Suprapubic skin (tissue), 4 donors: ENCODE data around the gene UBIAD1. TPM values are rescaled to one million over a fixed set of nuclear protein-coding genes. Genes with fewer than 3 reads are reported as not detected.

Experiments
- DNase-seq, 2 donors: peaks; one replicate each; pipeline ENCODE4 v3.0.0-alpha.2; 2019; ENCODE audit warnings: low spot score in 2 of 2
- H3K27ac ChIP-seq: fragments of 200-600 bp; sonication (generic); one replicate; pipeline ENCODE4 v1.5.1; 2019
- H3K27me3 ChIP-seq: fragments of 200-600 bp; sonication (generic); one replicate; pipeline ENCODE4 v1.5.1; 2019
- H3K36me3 ChIP-seq: fragments of 200-600 bp; sonication (generic); one replicate; pipeline ENCODE4 v1.5.1; 2019
- H3K4me1 ChIP-seq: fragments of 200-600 bp; sonication (generic); one replicate; pipeline ENCODE4 v1.5.1; 2019
- H3K4me3 ChIP-seq: fragments of 200-600 bp; sonication (generic); one replicate; pipeline ENCODE4 v1.5.1; 2019; ENCODE audit warnings: mild to moderate bottlenecking
- H3K9me3 ChIP-seq: fragments of 200-600 bp; sonication (generic); one replicate; pipeline ENCODE4 v1.5.1; 2019
- EP300 ChIP-seq: sonication (generic); formaldehyde crosslinking; IDR thresholded peaks from one replicate; pipeline ENCODE4 v1.6.1; 2017; ENCODE audit warnings: antibody characterized with exemption
- POLR2A ChIP-seq, 2 donors: fragments of 450-650 bp; IDR thresholded peaks; one replicate each; pipeline ENCODE4 v1.6.1; 2017; ENCODE audit warnings: antibody characterized with exemption in 2 of 2, mild to moderate bottlenecking in 2 of 2, moderate library complexity in 2 of 2
- POLR2AphosphoS5 ChIP-seq, 3 donors: sonication (generic); formaldehyde crosslinking; IDR thresholded peaks; one replicate each; pipeline ENCODE4 v1.6.1; 2017; ENCODE audit warnings: antibody characterized with exemption in 3 of 3
- WGBS: methylation state at CpG from one replicate; pipeline ENCODE4 v1.1.5; 2018; 5-methylcytosine and 5-hydroxymethylcytosine counted together
- total RNA-seq, 4 donors: library from RNA; depleted of rRNA; stranded (reverse); fragments of >200 nt; gene quantifications; one replicate each; pipeline ENCODE4 v1.1.0, GENCODE V29; 2016
- TF ChIP-seq, protein P1 (sequence below), 2 donors: fragments of 200-600 bp in 1 of 2; fragments of 450-650 bp in 1 of 2; sonication (generic) in 1 of 2; IDR thresholded peaks; one replicate each; pipeline ENCODE4 v1.5.1; 2016 to 2019; ENCODE audit warnings: antibody characterized with exemption in 2 of 2, mild to moderate bottlenecking in 1 of 2, moderate library complexity in 1 of 2

The UBIAD1 gene
- total RNA-seq, 4 donors from 2014 or later, result 17.1 to 26.8 (median 19.6) TPM

DNA sequence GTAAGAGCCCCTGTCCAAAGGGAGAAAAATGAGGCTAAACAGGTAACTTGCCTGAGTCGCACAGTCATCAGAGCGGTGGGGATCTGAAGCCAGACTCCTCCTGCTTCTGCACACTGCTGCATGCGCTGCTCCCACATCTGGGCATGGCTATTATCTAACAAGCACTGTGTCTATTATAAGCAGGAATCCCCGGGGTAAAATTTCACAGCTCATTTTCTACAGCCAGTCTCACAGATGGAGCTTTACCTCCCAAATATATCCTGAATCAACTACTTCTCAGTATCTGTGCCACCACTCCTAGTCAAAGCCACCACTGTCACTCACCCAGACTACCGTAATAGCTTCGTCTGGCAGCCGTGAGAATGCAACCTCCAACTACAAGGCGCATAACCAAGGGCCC, 20.5 kb upstream of the UBIAD1 start:
- Histone ChIP-seq H3K9me3 (no peaks in the 10 kb centered on the region), H3K36me3 (peaks cover 79% of the 10 kb centered on the region), H3K4me3 (no peak overlapping the region), H3K27ac (no peak overlapping the region), H3K27me3 (no peaks in the 10 kb centered on the region), H3K4me1 (no peaks in the 10 kb centered on the region)
- WGBS, result 86% methylated on average over 8 of the region's 8 CpGs
- no peak for DNase-seq
- TF ChIP-seq, protein P1, sequence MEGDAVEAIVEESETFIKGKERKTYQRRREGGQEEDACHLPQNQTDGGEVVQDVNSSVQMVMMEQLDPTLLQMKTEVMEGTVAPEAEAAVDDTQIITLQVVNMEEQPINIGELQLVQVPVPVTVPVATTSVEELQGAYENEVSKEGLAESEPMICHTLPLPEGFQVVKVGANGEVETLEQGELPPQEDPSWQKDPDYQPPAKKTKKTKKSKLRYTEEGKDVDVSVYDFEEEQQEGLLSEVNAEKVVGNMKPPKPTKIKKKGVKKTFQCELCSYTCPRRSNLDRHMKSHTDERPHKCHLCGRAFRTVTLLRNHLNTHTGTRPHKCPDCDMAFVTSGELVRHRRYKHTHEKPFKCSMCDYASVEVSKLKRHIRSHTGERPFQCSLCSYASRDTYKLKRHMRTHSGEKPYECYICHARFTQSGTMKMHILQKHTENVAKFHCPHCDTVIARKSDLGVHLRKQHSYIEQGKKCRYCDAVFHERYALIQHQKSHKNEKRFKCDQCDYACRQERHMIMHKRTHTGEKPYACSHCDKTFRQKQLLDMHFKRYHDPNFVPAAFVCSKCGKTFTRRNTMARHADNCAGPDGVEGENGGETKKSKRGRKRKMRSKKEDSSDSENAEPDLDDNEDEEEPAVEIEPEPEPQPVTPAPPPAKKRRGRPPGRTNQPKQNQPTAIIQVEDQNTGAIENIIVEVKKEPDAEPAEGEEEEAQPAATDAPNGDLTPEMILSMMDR (IDR thresholded peaks at IDR 0.05), result no peak
- TF ChIP-seq POLR2A (IDR thresholded peaks at IDR 0.05) (no peak), EP300 (no peak)

DNA sequence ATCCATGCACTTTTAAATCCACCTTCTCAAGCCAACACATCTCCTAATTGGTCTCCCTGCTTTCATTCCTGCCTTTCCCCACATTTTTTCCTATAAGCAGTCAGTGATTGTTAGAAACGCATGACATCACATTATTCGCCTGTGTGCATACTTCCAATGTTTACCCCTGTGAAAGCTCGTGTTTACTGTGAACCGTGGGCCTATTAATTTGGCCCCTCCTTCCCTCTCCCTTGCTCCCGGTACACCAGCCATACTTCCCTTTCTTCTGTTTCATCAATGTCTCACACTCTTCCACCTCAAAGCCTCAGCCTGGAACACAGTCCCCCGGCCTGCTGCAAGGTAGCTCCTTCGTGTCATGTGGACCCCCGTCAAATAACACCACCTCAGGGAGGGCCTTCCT, 19.8 kb upstream of the UBIAD1 start:
- TF ChIP-seq, protein P1 (IDR thresholded peaks at IDR 0.05), result no peak
- no peak for TF ChIP-seq POLR2A (IDR thresholded peaks at IDR 0.05)
- TF ChIP-seq EP300, result no peak
- no peak for TF ChIP-seq POLR2AphosphoS5 (IDR thresholded peaks at IDR 0.05)
- Histone ChIP-seq H3K27me3 (no peaks in the 10 kb centered on the region), H3K36me3 (peaks cover 79% of the 10 kb centered on the region)

GRCh38 chr1:11256299-11256698, 16.7 kb upstream of the UBIAD1 start:
- H3K36me3 ChIP-seq, result peaks cover 79% of the 10 kb centered on the region
- H3K9me3 ChIP-seq, result no peaks in the 10 kb centered on the region
- no peak for DNase-seq
- no peak overlapping the region for H3K4me3 ChIP-seq
- no peaks in the 10 kb centered on the region for H3K27me3 ChIP-seq
- TF ChIP-seq POLR2AphosphoS5 (IDR thresholded peaks at IDR 0.05) (no peak), POLR2A (IDR thresholded peaks at IDR 0.05) (no peak), EP300 (no peak)
- TF ChIP-seq, protein P1 (IDR thresholded peaks at IDR 0.05), result no peak
- 100% methylated on average over 1 of the region's 1 CpG for WGBS
- H3K4me1 ChIP-seq, result peaks cover 7% of the 10 kb centered on the region
- no peak overlapping the region for H3K27ac ChIP-seq

More for the DNA sequence above, 19.8 kb upstream of the UBIAD1 start:
- 89% methylated on average over 8 of the region's 8 CpGs for WGBS
- Histone ChIP-seq H3K27ac (no peak overlapping the region), H3K4me1 (no peaks in the 10 kb centered on the region), H3K9me3 (no peaks in the 10 kb centered on the region), H3K4me3 (no peak overlapping the region)
- DNase-seq, result no peak

- DNase-seq, result peak; percentile 99
- Histone ChIP-seq H3K9me3 (no peaks in the 10 kb centered on the region), H3K27me3 (no peaks in the 10 kb centered on the region), H3K36me3 (peaks cover 23% of the 10 kb centered on the region), H3K27ac (peak within 1 kb of the TSS; percentile 66), H3K4me3 (peak within 1 kb of the TSS; percentile 85), H3K4me1 (peaks cover 20% of the 10 kb centered on the region)
- TF ChIP-seq, protein P1 (IDR thresholded peaks at IDR 0.05), result no peak
- TF ChIP-seq POLR2A (IDR thresholded peaks at IDR 0.05) (peak in 1 of 2 donors; percentile 45), POLR2AphosphoS5 (IDR thresholded peaks at IDR 0.05) (peak in 2 of 3 donors; percentile 47 to 58), EP300 (no peak)
- under 1% methylated on average over 43 of the region's 60 CpGs for WGBS
Observed at GRCh38 chr1:11262171-11263049, 10.6 kb upstream of the UBIAD1 start, which contains the start of gene MTOR. Gene MTOR, minus strand, starts transcription at chr1:11262551. Its CDS starts 3,142 bp downstream, at chr1:11259409.
